Fibroblast of lung (primary cell): ENCODE measurements around the gene FOXK2.

Experiments used
- CTCF ChIP-seq, 2 donors: IDR thresholded peaks in 1 of 2; conservative IDR thresholded peaks in 1 of 2; 1 replicate in 1 of 2; 2 replicates in 1 of 2; pipeline ENCODE4 v1.5.1; 2011 to 2012; ENCODE audit warnings: low read length in 2 of 2, control low read depth in 1 of 2, inconsistent platforms in 1 of 2, low read depth in 1 of 2, mild to moderate bottlenecking in 1 of 2
- EZH2 ChIP-seq: IDR thresholded peaks from 2 replicates; pipeline ENCODE4 v1.5.1; 2012; ENCODE audit warnings: low read length, control low read depth, mild to moderate bottlenecking; ENCODE audit errors: missing control alignments

DNA sequence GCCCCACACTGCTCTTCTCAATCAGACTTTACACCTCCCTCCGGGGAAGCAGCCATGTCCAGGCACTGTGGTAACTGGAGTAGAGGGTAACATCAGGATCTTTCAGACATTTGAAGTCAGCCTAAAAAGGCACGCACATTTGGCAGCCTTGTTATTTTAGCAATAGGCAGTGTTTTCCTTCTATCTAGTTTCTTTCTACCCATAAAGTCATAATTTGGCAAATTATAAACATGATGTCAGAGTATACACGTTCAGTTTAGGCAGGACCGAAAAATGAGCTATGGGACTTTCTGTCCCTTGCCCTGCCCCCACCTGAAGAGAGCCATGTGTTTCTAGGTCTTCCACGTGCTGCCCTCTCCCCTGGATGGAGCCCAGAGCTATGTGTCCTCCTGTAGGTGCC lies 39.9 kb upstream of the FOXK2 start:
- no peak for TF ChIP-seq CTCF (conservative IDR thresholded peaks at IDR 0.05 in 1 of 2, IDR thresholded peaks at IDR 0.05 in 1 of 2; ENCODE audit: low read depth in 1 of 2, low read length in 2 of 2)
- TF ChIP-seq EZH2, result no peak
